Ishikawa (cell line): ENCODE results near the gene AKR1A1.

Source experiments
- CEBPB ChIP-seq: IDR thresholded peaks from 2 replicates; pipeline ENCODE4 v1.6.1; 2012
- CREB1 ChIP-seq: IDR thresholded peaks from 2 replicates; pipeline ENCODE4 v1.6.1; 2012; ENCODE audit warnings: low read depth
- EGR1 ChIP-seq: IDR thresholded peaks from 2 replicates; pipeline ENCODE4 v1.6.1; 2012
- EP300 ChIP-seq: IDR thresholded peaks from 2 replicates; pipeline ENCODE4 v1.6.1; 2012; ENCODE audit warnings: borderline replicate concordance
- FOXM1 ChIP-seq: IDR thresholded peaks from 2 replicates; pipeline ENCODE4 v1.6.1; 2012; ENCODE audit warnings: low read depth, borderline replicate concordance
- MAX ChIP-seq: IDR thresholded peaks from 2 replicates; pipeline ENCODE4 v1.6.1; 2012
- NFIC ChIP-seq: IDR thresholded peaks from 2 replicates; pipeline ENCODE4 v1.6.1; 2012
- RAD21 ChIP-seq: IDR thresholded peaks from 2 replicates; pipeline ENCODE4 v1.6.1; 2012; ENCODE audit warnings: low read depth
- REST ChIP-seq: IDR thresholded peaks from 2 replicates; pipeline ENCODE4 v1.6.1; 2012; ENCODE audit warnings: low read depth, mild to moderate bottlenecking
- TAF1 ChIP-seq: IDR thresholded peaks from 2 replicates; pipeline ENCODE4 v1.6.1; 2012; ENCODE audit warnings: low read depth, mild to moderate bottlenecking
- TCF12 ChIP-seq: IDR thresholded peaks from 2 replicates; pipeline ENCODE4 v1.6.1; 2012; ENCODE audit warnings: low read depth
- TEAD4 ChIP-seq: IDR thresholded peaks from 2 replicates; pipeline ENCODE4 v1.6.1; 2012
- USF1 ChIP-seq: IDR thresholded peaks from 2 replicates; pipeline ENCODE4 v1.6.1; 2012
- YY1 ChIP-seq: IDR thresholded peaks from 2 replicates; pipeline ENCODE4 v1.6.1; 2012; ENCODE audit warnings: low read depth
- ZBTB7A ChIP-seq: IDR thresholded peaks from 2 replicates; pipeline ENCODE4 v1.6.1; 2012; ENCODE audit warnings: low read depth

Gene AKR1A1

GRCh38 chr1:45589861-45590260 lies 39.2 kb downstream of the AKR1A1 start:
- no peak for TF ChIP-seq EP300
- no peak for TF ChIP-seq CEBPB

- TF ChIP-seq YY1 (no peak), ZBTB7A (no peak), CEBPB (no peak)
Observed at GRCh38 chr1:45594412-45594811, 43.8 kb downstream of the AKR1A1 start.

GRCh38 chr1:45604239-45604638 lies 53.6 kb downstream of the AKR1A1 start:
- TF ChIP-seq TAF1 (no peak), ZBTB7A (no peak), YY1 (no peak), EP300 (no peak), MAX (no peak), EGR1 (no peak), TCF12 (no peak)

GRCh38 chr1:45607404-45608074 lies 56.9 kb downstream of the AKR1A1 start:
- TF ChIP-seq EGR1 = no peak
- no peak for TF ChIP-seq FOXM1
- no peak for TF ChIP-seq TAF1
- no peak for TF ChIP-seq RAD21
- no peak for TF ChIP-seq CEBPB

- TF ChIP-seq TEAD4 (no peak), CREB1 (no peak), CEBPB (no peak), TCF12 (no peak), MAX (no peak), RAD21 (no peak), ZBTB7A (no peak)
Observed at GRCh38 chr1:45608175-45609156, 57.8 kb downstream of the AKR1A1 start.

GRCh38 chr1:45610589-45611226 lies 60.1 kb downstream of the AKR1A1 start:
- no peak for TF ChIP-seq NFIC
- TF ChIP-seq EGR1 = no peak
- TF ChIP-seq FOXM1 = no peak
- no peak for TF ChIP-seq MAX
- no peak for TF ChIP-seq REST
- no peak for TF ChIP-seq TAF1
- no peak for TF ChIP-seq USF1

GRCh38 chr1:45612941-45613579 lies 62.4 kb downstream of the AKR1A1 start:
- TF ChIP-seq YY1 = no peak
- TF ChIP-seq USF1 = no peak
- no peak for TF ChIP-seq RAD21
- TF ChIP-seq MAX = no peak
- TF ChIP-seq TAF1 = no peak
- no peak for TF ChIP-seq TCF12
- no peak for TF ChIP-seq FOXM1
